ENCODE measurements around the gene BRIP1. TPM values are rescaled to one million over a fixed set of nuclear protein-coding genes. Genes with fewer than 3 reads are reported as not detected.

BRIP1 gene
- total RNA-seq, 1 experiment from 2014 or later, result 20.2 TPM

DNA sequence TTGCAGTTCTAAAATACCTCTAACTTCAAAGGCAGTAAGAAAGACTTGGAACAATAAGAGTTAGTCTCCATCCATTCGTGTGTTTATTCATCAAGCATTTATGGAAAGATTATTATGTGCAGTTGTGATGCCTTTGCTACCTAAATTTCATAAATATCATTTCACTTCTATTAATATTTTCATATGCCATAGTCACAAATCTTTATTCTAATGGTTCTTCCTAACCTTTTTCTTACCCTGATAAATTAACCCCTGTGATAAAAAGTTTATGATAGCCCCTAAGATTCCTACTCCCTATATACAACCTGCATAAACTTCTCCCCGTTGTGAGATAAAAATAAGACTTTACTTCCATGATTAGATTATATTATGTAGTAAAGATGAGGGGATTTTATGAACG, 94.9 kb downstream of the BRIP1 start:
- Mint-ChIP-seq H3K36me3 (ENCODE audit: insufficient read depth in 1 of 3, low read depth in 3 of 3) (peaks cover 36 to 57% (median 49%) of the 10 kb centered on the region in 3 experiments), H3K4me3 (no peak overlapping the region), H3K27ac (no peak overlapping the region), H3K9me3 (peaks cover 19 to 20% of the 10 kb centered on the region in 2 experiments), H3K27me3 (ENCODE audit: low read depth) (no peaks in the 10 kb centered on the region), H3K4me1 (peaks cover 8 to 9% of the 10 kb centered on the region in 2 experiments)
- no peak overlapping the region for H2BK120ac ChIP-seq (ENCODE audit: low read depth, low read length, poor library complexity, severe bottlenecking)
- H3K4me2 ChIP-seq (ENCODE audit: insufficient read depth, insufficient read length, low read length), result no peak overlapping the region
- no peak overlapping the region for H4K5ac ChIP-seq (ENCODE audit: insufficient read length, low read depth, low read length)
- DNase-seq, result no peak
- no peak overlapping the region for H2BK5ac ChIP-seq (ENCODE audit: insufficient read length, low read length)
- no peak overlapping the region for H4K8ac ChIP-seq (replicated peaks; ENCODE audit: insufficient read length, low read depth, low read length)
- H3K79me2 ChIP-seq (ENCODE audit: insufficient read depth, low read length), result no peaks in the 10 kb centered on the region
- H3K4me1 ChIP-seq (ENCODE audit: insufficient read depth, low read length), result no peaks in the 10 kb centered on the region
- TF ChIP-seq, protein P1, sequence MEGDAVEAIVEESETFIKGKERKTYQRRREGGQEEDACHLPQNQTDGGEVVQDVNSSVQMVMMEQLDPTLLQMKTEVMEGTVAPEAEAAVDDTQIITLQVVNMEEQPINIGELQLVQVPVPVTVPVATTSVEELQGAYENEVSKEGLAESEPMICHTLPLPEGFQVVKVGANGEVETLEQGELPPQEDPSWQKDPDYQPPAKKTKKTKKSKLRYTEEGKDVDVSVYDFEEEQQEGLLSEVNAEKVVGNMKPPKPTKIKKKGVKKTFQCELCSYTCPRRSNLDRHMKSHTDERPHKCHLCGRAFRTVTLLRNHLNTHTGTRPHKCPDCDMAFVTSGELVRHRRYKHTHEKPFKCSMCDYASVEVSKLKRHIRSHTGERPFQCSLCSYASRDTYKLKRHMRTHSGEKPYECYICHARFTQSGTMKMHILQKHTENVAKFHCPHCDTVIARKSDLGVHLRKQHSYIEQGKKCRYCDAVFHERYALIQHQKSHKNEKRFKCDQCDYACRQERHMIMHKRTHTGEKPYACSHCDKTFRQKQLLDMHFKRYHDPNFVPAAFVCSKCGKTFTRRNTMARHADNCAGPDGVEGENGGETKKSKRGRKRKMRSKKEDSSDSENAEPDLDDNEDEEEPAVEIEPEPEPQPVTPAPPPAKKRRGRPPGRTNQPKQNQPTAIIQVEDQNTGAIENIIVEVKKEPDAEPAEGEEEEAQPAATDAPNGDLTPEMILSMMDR (conservative IDR thresholded peaks at IDR 0.05), result no peak
- no peak overlapping the region for H3K4ac ChIP-seq (ENCODE audit: low read depth, low read length)
- H2BK12ac ChIP-seq (ENCODE audit: insufficient read length, low read depth, low read length), result no peak overlapping the region
- H3K56ac ChIP-seq (ENCODE audit: insufficient read length, low read depth, low read length), result no peak overlapping the region
- H3K79me1 ChIP-seq (ENCODE audit: insufficient read depth, low read depth, low read length, poor library complexity, severe bottlenecking), result no peaks in the 10 kb centered on the region
- no peak overlapping the region for H3T11ph ChIP-seq (ENCODE audit: low read length)
- no peak overlapping the region for H3K18ac ChIP-seq (ENCODE audit: insufficient read length, low read depth, low read length)
- H4K20me1 ChIP-seq (ENCODE audit: control insufficient read depth, insufficient read depth, insufficient read length), result no peaks in the 10 kb centered on the region
- H3K14ac ChIP-seq (ENCODE audit: insufficient read depth, low read length), result no peak overlapping the region
- H3K9me3 ChIP-seq (ENCODE audit: control insufficient read depth, low read depth, low read length), result no peaks in the 10 kb centered on the region
- H4K91ac ChIP-seq (ENCODE audit: insufficient read length, low read depth, low read length), result no peak overlapping the region
- H3K27me3 ChIP-seq (ENCODE audit: insufficient read depth, low read length), result no peaks in the 10 kb centered on the region
- no peak overlapping the region for H2AK5ac ChIP-seq (ENCODE audit: insufficient read length, low read length)
- no peak overlapping the region for H3K23ac ChIP-seq (ENCODE audit: insufficient read length, low read depth, low read length)
- H2AFZ ChIP-seq (ENCODE audit: low read length), result no peak overlapping the region
- no peak overlapping the region for H2BK20ac ChIP-seq (ENCODE audit: low read depth, low read length, poor library complexity, severe bottlenecking)
- H2BK15ac ChIP-seq (ENCODE audit: low read depth, low read length), result no peak overlapping the region
- no peak overlapping the region for H3K27ac ChIP-seq (ENCODE audit: insufficient read length, low read depth, low read length)
- 67% methylated on average over 1 of the region's 3 CpGs for WGBS (ENCODE audit: extremely low coverage, insufficient read length, low lambda C conversion rate)
- H3K23me2 ChIP-seq (ENCODE audit: insufficient read length, low read depth, low read length, poor library complexity, severe bottlenecking), result no peaks in the 10 kb centered on the region
- H3K9ac ChIP-seq (ENCODE audit: extremely low read depth, insufficient read length, low read length), result no peak overlapping the region
